Lower lobe of right lung (tissue), 2 donors: ENCODE data around the gene CYP4F12. TPM values are rescaled to one million over a fixed set of nuclear protein-coding genes. Genes with fewer than 3 reads are reported as not detected.
"Not testable (repeated sequence)": the region's sequence is repeated elsewhere in the genome, so short reads cannot be mapped to it uniquely, and the experiment has no call there.

ENCODE experiments used
- ATAC-seq, 2 donors: fragments of 200-7000 bp; cut with Tn5 transposase; one replicate each; pipeline ENCODE4 v1.9.1; 2020 to 2022; ENCODE audit warnings: mild to moderate bottlenecking in 2 of 2, moderate library complexity in 2 of 2
- DNase-seq: peaks from one replicate; pipeline ENCODE4 v3.0.0-alpha.2; 2020
- H3K27ac ChIP-seq: fragments of 200-600 bp; one replicate; pipeline ENCODE4 v1.8.0; 2022
- H3K27me3 ChIP-seq: fragments of 200-600 bp; one replicate; pipeline ENCODE4 v1.8.0; 2022; ENCODE audit warnings: low read depth
- H3K36me3 ChIP-seq: fragments of 200-600 bp; one replicate; pipeline ENCODE4 v1.8.0; 2022; ENCODE audit warnings: mild to moderate bottlenecking
- H3K4me1 ChIP-seq: fragments of 200-600 bp; one replicate; pipeline ENCODE4 v1.8.0; 2022
- H3K4me3 ChIP-seq: fragments of 200-600 bp; one replicate; pipeline ENCODE4 v1.8.0; 2022; ENCODE audit warnings: mild to moderate bottlenecking
- H3K9me3 ChIP-seq: fragments of 200-600 bp; one replicate; pipeline ENCODE4 v1.8.0; 2022
- CTCF ChIP-seq: fragments of 200-600 bp; IDR thresholded peaks from one replicate; pipeline ENCODE4 v1.8.0; 2022; ENCODE audit warnings: antibody characterized with exemption, mild to moderate bottlenecking
- intact Hi-C: fragments of 100-400 bp; cut with DNase I; formaldehyde crosslinking; loops from one replicate; pipeline ENCODE4 v1.11.0; 2022
- total RNA-seq: library from RNA; stranded (reverse); fragmentation: NEBNext Ultra II Directional; extraction: Animal tissue kit (Norgen Biotek cat#: 25700); gene quantifications from one replicate; pipeline ENCODE4 v1.2.1, GENCODE V29; 2021
- donor health status: DM: no; HTN: yes; CAD: no; lungs with severe emphysema.

The CYP4F12 gene
- total RNA-seq, 1 donor from 2014 or later: 4.5 TPM

- no peak overlapping the region for H3K27ac ChIP-seq
- H3K9me3 ChIP-seq: no peaks in the 10 kb centered on the region
- intact Hi-C loops: no loop called here
- H3K4me3 ChIP-seq: no peak overlapping the region
- TF ChIP-seq CTCF: no peak
- peaks cover 10% of the 10 kb centered on the region for H3K4me1 ChIP-seq
- ATAC-seq: no peak
- no peaks in the 10 kb centered on the region for H3K36me3 ChIP-seq
- DNase-seq: no peak
- H3K27me3 ChIP-seq: no peaks in the 10 kb centered on the region
Observed at GRCh38 chr19:15675560-15675959, 2.7 kb downstream of the CYP4F12 start.

- ATAC-seq (no peak), DNase-seq (no peak)
- Histone ChIP-seq H3K9me3 (no peaks in the 10 kb centered on the region), H3K27ac (no peak overlapping the region), H3K4me3 (no peak overlapping the region), H3K36me3 (peaks cover 11% of the 10 kb centered on the region), H3K4me1 (no peaks in the 10 kb centered on the region), H3K27me3 (no peaks in the 10 kb centered on the region)
- intact Hi-C loops: no loop called here
- no peak for TF ChIP-seq CTCF
Observed at GRCh38 chr19:15679089-15679488, 6.2 kb downstream of the CYP4F12 start.

- H3K4me3 ChIP-seq, H3K27me3 ChIP-seq, H3K4me1 ChIP-seq, H3K27ac ChIP-seq, H3K9me3 ChIP-seq, intact Hi-C loops, ATAC-seq, DNase-seq: not testable (repeated sequence)
- H3K36me3 ChIP-seq: peaks cover 11% of the 10 kb centered on the region
Observed at GRCh38 chr19:15679865-15680264, 7.0 kb downstream of the CYP4F12 start.

GRCh38 chr19:15680478-15681322 is 7.8 kb downstream of the CYP4F12 start:
- Histone ChIP-seq H3K4me3 (no peak overlapping the region), H3K27me3 (no peaks in the 10 kb centered on the region), H3K4me1 (no peaks in the 10 kb centered on the region), H3K27ac (no peak overlapping the region), H3K9me3 (no peaks in the 10 kb centered on the region), H3K36me3 (peaks cover 11% of the 10 kb centered on the region)
- no peak for ATAC-seq
- no peak for DNase-seq
- intact Hi-C loops: no loop called here
- no peak for TF ChIP-seq CTCF

GRCh38 chr19:15683411-15683810 is 10.5 kb downstream of the CYP4F12 start:
- H3K27me3 ChIP-seq: no peaks in the 10 kb centered on the region
- H3K9me3 ChIP-seq: peaks cover 6% of the 10 kb centered on the region
- no peak for TF ChIP-seq CTCF
- no peak overlapping the region for H3K4me3 ChIP-seq
- no peak overlapping the region for H3K27ac ChIP-seq
- peaks cover 11% of the 10 kb centered on the region for H3K36me3 ChIP-seq
- intact Hi-C loops: no loop called here
- no peaks in the 10 kb centered on the region for H3K4me1 ChIP-seq
- ATAC-seq (no peak), DNase-seq (no peak)

- DNase-seq: no peak
- Histone ChIP-seq H3K36me3 (peaks cover 11% of the 10 kb centered on the region), H3K27me3 (no peaks in the 10 kb centered on the region), H3K9me3 (peaks cover 12% of the 10 kb centered on the region), H3K4me3 (no peak overlapping the region), H3K27ac (no peak overlapping the region), H3K4me1 (no peaks in the 10 kb centered on the region)
- no peak for TF ChIP-seq CTCF
- no peak for ATAC-seq
- intact Hi-C loops: no loop called here
Observed at GRCh38 chr19:15684828-15685227, 11.9 kb downstream of the CYP4F12 start.
